Thoracic aorta (tissue), 2 donors: Measurements from ENCODE around the gene PARM1. TPM values are rescaled to one million over a fixed set of nuclear protein-coding genes. Genes with fewer than 3 reads are reported as not detected.

Experiments
- ATAC-seq: fragments of 150-250 bp; one replicate; pipeline ENCODE4 v1.8.0; 2017; ENCODE audit warnings: low read depth; ENCODE audit not compliant: insufficient number of reproducible peaks, low FRiP score
- DNase-seq: peaks from one replicate; pipeline ENCODE4 v3.0.0-alpha.2; 2020; ENCODE audit warnings: low spot score
- H3K27ac ChIP-seq, 2 donors: fragments of 200-600 bp; sonication (generic); 1 replicate in 1 of 2; 2 replicates in 1 of 2; pipeline ENCODE4 v1.5.1; 2016; ENCODE audit warnings: mild to moderate bottlenecking in 2 of 2, moderate library complexity in 2 of 2
- H3K27me3 ChIP-seq: fragments of 200-600 bp; sonication (generic); replicated peaks from 2 replicates; pipeline ENCODE4 v1.6.0; 2016; ENCODE audit warnings: mild to moderate bottlenecking; ENCODE audit not compliant: insufficient read depth
- H3K36me3 ChIP-seq: fragments of 200-600 bp; sonication (generic); one replicate; pipeline ENCODE4 v1.5.1; 2016
- H3K4me1 ChIP-seq, 2 donors: fragments of 200-600 bp; sonication (generic); 1 replicate in 1 of 2; 2 replicates in 1 of 2; pipeline versions ENCODE4 v1.5.1 to v1.6.0; 2016; ENCODE audit warnings: low read depth in 2 of 2, mild to moderate bottlenecking in 1 of 2; ENCODE audit not compliant: control insufficient read depth in 1 of 2
- H3K4me3 ChIP-seq: fragments of 200-600 bp; sonication (generic); 2 replicates; pipeline ENCODE4 v1.5.1; 2016; ENCODE audit warnings: mild to moderate bottlenecking
- H3K9me3 ChIP-seq: fragments of 200-600 bp; sonication (generic); 2 replicates; pipeline ENCODE4 v1.5.1; 2016
- CTCF ChIP-seq: fragments of 200-600 bp; sonication (generic); IDR thresholded peaks from one replicate; pipeline ENCODE4 v1.5.1; 2019; ENCODE audit warnings: antibody characterized with exemption
- total RNA-seq, 2 donors: library from RNA; depleted of rRNA; stranded (reverse); fragments of >200 nt; gene quantifications; one replicate each; pipeline versions ENCODE4 v1.1.0 to v1.2.3, GENCODE V29; 2016

The PARM1 gene
- total RNA-seq = 100 to 1,000 TPM; 127 to 263 TPM

- H3K36me3 ChIP-seq = no peaks in the 10 kb centered on the region
- H3K9me3 ChIP-seq = no peaks in the 10 kb centered on the region
- ATAC-seq (peak; percentile 78), DNase-seq (peak; percentile 63)
- TF ChIP-seq CTCF = peak; percentile 86
- peak within 1 kb of the TSS; percentile 83 to 93 for H3K27ac ChIP-seq
- H3K4me1 ChIP-seq = peaks cover 5 to 20% of the 10 kb centered on the region in 2 donors
- no peaks in the 10 kb centered on the region for H3K27me3 ChIP-seq
- peak within 1 kb of the TSS; percentile 85 for H3K4me3 ChIP-seq
Measured at GRCh38 chr4:74932832-74933561, at the start of gene PARM1. PARM1 (plus strand) TSS chr4:74933116; CDS start chr4:74933328, 212 bp downstream.

- Histone ChIP-seq H3K9me3 (no peaks in the 10 kb centered on the region), H3K27me3 (no peaks in the 10 kb centered on the region), H3K4me3 (no peak overlapping the region), H3K36me3 (no peaks in the 10 kb centered on the region), H3K4me1 (peaks cover 0 to 16% of the 10 kb centered on the region in 2 donors), H3K27ac (no peak overlapping the region)
- no peak for DNase-seq
- TF ChIP-seq CTCF = no peak
- ATAC-seq = no peak
Measured at GRCh38 chr4:74884266-74884665, 48.6 kb upstream of the PARM1 start.

- no peak for ATAC-seq
Measured at GRCh38 chr4:74886484-74886883, 46.4 kb upstream of the PARM1 start.

GRCh38 chr4:74890341-74890740 is 42.6 kb upstream of the PARM1 start:
- Histone ChIP-seq H3K36me3 (no peaks in the 10 kb centered on the region), H3K27ac (no peak overlapping the region), H3K4me3 (no peak overlapping the region), H3K27me3 (no peaks in the 10 kb centered on the region), H3K9me3 (no peaks in the 10 kb centered on the region), H3K4me1 (no peaks in the 10 kb centered on the region)
- ATAC-seq = no peak
- no peak for DNase-seq
- no peak for TF ChIP-seq CTCF

More at GRCh38 chr4:74886484-74886883, 46.4 kb upstream of the PARM1 start:
- no peaks in the 10 kb centered on the region for H3K36me3 ChIP-seq
- no peak for DNase-seq
- no peak for TF ChIP-seq CTCF
- no peaks in the 10 kb centered on the region for H3K9me3 ChIP-seq
- H3K27me3 ChIP-seq = no peaks in the 10 kb centered on the region
- no peak overlapping the region for H3K27ac ChIP-seq
- no peak overlapping the region for H3K4me3 ChIP-seq
- peaks cover 0 to 16% of the 10 kb centered on the region in 2 donors for H3K4me1 ChIP-seq

- no peaks in the 10 kb centered on the region for H3K4me1 ChIP-seq
- no peaks in the 10 kb centered on the region for H3K27me3 ChIP-seq
- H3K36me3 ChIP-seq = no peaks in the 10 kb centered on the region
- H3K4me3 ChIP-seq = no peak overlapping the region
- no peaks in the 10 kb centered on the region for H3K9me3 ChIP-seq
- no peak for DNase-seq
- H3K27ac ChIP-seq = no peak overlapping the region
- no peak for TF ChIP-seq CTCF
- ATAC-seq = no peak
Measured at GRCh38 chr4:74891037-74891436, 41.9 kb upstream of the PARM1 start.
